ENCODE results near the gene ERN1.
"Not testable (repeated sequence)": the region's sequence is repeated elsewhere in the genome, so short reads cannot be mapped to it uniquely, and the experiment has no call there.

Gene ERN1

DNA sequence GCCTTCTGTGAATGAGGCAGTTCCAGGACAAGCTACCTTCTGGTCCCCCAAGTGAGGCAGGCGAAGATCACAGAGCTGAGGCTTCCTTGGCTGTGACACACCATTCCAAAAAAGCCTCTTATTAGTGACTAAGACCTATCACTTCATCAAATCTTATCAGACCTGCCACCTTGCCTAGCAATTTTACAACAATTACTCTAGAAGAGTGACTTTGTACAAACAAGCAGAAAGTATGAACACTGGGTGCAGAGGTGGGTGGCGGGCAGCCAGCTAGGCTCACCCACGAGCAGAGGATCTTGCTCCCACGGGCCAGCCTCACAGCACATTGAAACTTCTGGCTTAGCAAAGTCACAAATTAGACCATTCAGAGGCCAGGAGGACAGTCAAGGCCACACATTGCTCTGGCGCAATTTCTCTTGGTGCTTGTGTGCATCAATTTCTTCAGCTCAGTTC lies 107.3 kb downstream of the ERN1 start:
- no peak for DNase-seq

GRCh38 chr17:64020056-64020766 lies 109.7 kb downstream of the ERN1 start, which contains the start of gene ICAM2:
Gene ICAM2, minus strand, starts transcription at chr17:64020633. Its CDS starts 13,942 bp downstream, at chr17:64006691.
- peak; percentile 40 for DNase-seq

- not testable (repeated sequence) for DNase-seq
These were observed 110.4 kb downstream of the ERN1 start for GRCh38 chr17:64019551-64019961.

DNA sequence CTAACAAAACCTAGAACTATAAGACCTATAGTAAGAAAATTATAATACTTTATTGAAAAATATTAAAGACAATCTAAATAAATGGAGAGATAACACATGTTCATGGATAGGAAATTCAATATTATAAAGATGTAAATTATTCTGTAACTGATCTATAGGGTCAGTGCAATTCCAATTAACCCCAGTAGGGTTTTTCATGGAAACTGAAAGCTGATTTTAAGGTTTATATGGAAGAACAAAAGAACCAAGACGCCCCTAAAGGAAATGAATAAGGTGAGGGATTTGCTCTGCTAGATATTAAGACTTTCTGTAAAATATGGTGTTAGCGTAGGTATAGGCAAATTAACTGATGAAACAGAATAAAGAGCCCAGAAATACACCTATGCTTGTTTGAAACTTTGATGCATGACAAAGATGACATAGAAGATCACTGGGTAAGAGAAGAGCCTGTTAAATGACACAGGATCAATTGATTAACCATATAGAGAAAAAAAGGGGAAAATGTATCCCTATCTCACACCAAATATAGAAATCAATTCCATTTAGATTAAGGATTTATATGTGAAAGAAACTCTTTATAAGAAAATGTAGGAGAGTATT lies 112.5 kb downstream of the ERN1 start:
- no peak for DNase-seq

DNA sequence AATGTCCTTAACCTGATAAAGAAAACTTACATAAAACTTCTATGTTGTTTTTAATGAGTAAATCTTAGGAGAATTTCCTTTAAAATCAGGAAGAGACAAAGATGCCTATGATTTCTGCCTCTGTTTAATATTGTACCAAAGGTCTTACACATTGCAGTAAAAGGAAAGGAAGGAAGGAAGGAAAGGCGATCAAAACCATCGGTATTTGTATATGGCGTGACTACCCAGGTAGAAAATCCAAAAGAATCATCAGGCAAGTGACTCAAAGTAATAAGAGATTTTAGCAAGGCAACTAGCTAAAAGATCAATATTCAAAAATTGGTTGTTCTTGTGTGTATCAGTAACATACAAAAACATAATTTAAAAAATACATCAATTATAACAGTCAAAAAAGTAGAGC lies 113.0 kb downstream of the ERN1 start:
- DNase-seq: no peak

DNA sequence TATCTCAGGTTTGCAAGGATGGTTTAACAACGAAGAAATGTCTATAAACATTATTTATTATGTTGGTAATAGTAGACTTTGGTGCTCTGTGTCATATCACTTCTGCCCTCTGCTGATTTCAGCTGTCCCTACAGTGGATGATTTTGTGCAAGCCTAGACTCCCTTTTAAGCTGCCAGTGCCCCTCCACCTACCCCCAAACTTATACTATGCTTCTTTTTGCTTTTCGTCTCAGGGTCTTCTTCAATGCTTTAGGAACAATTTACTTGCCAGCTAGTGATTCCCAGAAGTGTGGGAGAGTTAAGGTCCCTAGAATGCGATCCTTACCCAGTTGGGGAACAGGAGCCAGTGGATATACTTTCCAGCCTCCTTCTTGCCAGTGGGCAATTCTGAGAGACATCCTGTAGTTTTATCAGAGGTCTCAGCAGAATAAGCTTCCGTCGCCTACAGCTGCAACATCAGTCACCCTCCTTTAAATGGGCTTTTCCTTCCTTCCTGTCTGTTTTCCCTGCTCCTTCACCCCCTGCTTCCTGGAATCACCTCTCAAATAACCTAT lies 113.6 kb downstream of the ERN1 start:
- no peak for DNase-seq

DNA sequence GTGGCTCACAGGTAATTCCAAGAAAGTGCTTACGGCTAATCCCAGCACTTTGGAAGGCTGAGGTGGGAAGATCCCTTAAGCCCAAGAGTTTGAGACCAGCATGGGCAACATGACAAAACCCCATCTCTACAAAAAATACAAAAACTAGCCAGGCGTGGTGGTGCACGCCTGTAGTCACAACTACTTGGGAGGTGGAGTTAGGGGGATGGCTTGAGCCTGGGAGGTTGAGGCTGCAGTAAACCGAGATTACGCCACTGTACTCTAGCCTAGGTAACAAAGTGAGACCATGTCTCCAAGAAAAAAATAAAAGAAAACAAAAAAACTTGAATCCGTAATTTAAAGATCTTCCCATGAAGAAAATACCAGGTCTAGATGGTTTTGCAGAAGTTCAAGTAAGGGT lies 114.5 kb downstream of the ERN1 start:
- DNase-seq: no peak

- DNase-seq: no peak
These were observed 120.2 kb downstream of the ERN1 start for GRCh38 chr17:64009571-64010402.

DNA sequence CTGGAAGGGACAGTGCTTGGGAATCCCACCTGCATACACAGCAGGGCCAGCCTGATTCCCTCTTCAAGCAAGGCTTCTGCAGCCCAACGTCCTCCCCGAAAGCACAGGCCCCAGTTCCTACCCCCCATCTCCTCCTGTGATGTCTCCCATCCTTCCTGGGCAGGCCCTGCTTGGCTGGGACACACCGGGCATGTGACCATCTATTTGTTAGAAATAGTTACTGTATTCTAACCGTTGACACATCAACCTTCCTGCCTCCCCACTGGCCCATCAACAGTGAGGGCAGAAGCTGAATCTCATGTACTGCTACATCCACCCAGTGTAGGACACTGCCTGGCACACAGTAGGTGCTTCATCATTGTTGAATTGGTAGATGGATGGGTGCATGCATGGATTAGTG lies 121.1 kb downstream of the ERN1 start:
- no peak for DNase-seq

DNA sequence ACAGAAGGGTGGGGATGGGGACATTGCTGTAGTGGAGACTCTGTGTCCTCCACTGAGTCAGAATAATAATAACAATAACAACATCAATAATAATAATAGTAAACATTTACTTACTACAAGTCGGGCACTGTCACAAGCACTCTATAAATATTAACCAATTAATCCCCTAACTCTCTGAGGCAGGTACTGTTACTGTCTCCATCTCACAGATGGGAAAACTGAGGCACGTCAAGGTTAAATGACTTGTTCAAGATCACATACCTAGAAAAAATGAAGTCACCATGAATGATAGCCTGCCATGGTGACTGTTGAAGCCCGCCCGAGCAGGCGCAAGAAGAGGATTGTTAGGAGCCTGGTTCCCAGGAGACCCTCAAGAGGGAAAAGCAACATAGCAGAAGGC lies 121.6 kb downstream of the ERN1 start:
- no peak for DNase-seq

- DNase-seq: no peak
These were observed 122.1 kb downstream of the ERN1 start for GRCh38 chr17:64007838-64008282.

GRCh38 chr17:64007089-64007837 lies 122.7 kb downstream of the ERN1 start:
- DNase-seq: not testable (repeated sequence)

- DNase-seq: peak; percentile 42
These were observed 123.4 kb downstream of the ERN1 start for GRCh38 chr17:64006361-64007088.

DNA sequence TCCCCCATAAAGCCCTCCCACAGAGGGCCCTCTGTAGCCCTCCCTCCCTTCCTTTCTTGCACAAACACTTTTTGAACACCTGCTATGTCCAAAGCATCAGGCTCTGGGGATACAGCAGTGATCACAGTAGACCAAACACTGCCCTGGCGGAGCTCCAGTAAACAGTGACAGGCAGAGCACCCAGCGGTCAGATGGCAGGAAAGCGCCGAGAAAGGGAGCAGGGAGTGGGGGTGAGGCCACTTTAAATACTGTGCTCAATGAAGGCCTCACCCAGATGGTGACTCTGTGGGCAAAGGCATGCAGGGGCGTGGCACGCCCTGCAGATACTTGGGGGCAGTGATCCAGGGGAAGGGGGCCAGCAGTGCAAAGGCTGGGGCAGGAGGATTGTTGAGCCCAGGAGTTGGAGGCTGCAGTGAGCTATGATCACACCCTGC lies 124.2 kb downstream of the ERN1 start:
- DNase-seq: peak; percentile 36

DNA sequence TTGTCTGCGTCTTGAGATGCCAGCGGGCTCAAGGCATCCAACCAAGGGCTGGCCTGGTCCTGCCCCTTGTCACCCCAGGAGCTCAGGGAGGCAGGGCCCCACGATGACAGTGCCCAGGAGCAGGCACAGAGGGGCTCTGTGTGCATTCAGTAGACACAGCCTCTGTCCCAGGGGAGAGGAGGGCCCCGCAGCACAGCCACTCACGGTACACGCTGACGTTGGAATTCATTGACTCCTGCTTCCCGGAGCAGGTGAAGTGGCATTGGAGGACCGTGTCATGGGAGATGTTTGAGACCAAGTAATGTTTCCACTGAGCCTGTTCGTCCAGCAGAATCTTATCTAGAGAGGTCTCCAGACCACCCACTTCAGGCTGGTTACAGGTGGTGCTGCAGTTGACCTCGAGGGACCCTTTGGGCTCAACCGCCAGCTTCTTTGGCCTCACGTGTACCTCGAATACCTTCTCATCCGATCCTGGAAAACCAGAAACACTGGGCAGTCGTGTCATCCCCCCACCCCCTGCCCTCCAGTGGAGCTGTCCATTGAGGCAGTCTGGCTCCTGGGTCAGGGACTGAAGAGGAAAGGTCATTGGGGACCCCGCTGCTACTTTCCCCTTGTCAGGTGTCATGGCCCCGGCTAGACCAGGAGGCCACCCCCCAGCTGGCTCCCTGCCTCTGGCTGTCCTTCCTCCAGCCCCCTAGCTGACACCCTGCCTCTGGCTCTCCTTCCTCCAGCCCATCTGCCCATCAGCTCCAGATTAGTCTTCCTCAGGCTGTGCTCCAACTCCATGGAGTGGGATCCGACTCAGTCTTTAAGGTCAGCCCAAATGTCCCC lies 124.8 kb downstream of the ERN1 start:
- peak; percentile 45 for DNase-seq

DNA sequence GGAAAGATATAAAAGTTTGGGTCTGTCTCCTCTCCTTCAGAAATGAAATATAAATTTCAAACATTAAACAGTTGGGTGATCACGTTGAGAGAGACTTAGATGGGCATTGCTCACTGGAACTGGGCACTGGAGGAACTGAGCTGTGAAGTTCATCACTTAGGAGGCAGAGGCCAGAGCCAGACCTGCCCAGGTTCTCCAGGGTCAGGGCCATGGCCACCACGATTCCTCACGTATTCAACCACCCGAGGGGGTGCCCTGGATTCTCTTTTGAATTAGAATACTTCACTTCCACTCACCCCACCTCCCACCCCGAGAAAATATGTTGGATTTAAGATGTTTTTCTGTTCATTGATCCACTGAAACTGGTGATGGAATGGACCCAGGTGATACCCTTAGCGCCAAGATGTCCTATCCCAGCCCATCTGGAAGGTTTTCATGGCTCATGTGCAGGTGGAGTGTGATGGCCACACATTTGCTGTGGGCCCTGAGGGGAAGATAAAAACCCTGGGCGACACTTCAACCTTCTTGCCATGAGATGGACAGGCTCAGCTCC lies 125.7 kb downstream of the ERN1 start:
- no peak for DNase-seq

- no peak for DNase-seq
These were observed 126.3 kb downstream of the ERN1 start for GRCh38 chr17:64003526-64004121.

- DNase-seq: no peak
These were observed 127.1 kb downstream of the ERN1 start for GRCh38 chr17:64002658-64003525.
